Esophagus mucosa (tissue), 1 donor: ENCODE results near the gene TMBIM4. TPM values are rescaled to one million over a fixed set of nuclear protein-coding genes. Genes with fewer than 3 reads are reported as not detected.

Experiments used
- ATAC-seq: fragments of 200-7000 bp; cut with Tn5 transposase; one replicate; pipeline ENCODE4 v1.9.1; 2020
- total RNA-seq: library from RNA; stranded (reverse); gene quantifications from one replicate; pipeline ENCODE4 v1.2.4, GENCODE V29; 2023
- donor health status: DM: yes; HTN: yes; CAD: no.

The TMBIM4 gene
- total RNA-seq, 1 donor from 2014 or later: 55.0 TPM

- peak; percentile 94 for ATAC-seq
Observed at GRCh38 chr12:66137937-66138336, 31.9 kb downstream of the TMBIM4 start.

- no peak for ATAC-seq
Observed at GRCh38 chr12:66132408-66132807, 37.4 kb downstream of the TMBIM4 start.

DNA sequence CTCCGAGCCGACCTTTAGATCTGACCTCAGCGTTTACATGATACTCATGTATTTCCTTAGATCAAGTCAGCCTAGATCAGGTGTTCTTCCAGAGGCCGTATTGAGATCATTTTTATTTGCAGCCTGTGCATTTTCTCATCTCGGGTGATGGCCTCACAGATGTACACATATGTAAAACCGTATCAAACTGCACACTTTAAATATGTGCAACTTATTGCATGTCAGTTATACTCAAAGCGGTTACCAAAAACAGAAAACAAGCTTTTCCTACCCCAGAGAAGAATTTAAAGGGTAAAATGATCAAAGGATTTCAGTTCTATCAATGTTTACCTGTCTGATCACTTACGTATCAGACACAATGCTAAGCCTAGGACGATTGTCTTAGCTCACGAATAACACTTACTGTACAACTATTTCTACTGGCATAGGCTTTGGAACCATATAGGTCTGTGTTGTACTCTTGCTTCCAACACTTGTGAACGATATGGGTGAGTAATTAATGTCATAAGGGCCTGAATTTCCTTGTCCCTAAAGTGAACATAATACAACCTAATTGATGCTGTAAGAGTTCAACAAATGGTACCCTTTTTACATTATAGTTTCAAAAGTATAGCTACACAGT is 38.6 kb downstream of the TMBIM4 start:
- ATAC-seq: peak; percentile 39

DNA sequence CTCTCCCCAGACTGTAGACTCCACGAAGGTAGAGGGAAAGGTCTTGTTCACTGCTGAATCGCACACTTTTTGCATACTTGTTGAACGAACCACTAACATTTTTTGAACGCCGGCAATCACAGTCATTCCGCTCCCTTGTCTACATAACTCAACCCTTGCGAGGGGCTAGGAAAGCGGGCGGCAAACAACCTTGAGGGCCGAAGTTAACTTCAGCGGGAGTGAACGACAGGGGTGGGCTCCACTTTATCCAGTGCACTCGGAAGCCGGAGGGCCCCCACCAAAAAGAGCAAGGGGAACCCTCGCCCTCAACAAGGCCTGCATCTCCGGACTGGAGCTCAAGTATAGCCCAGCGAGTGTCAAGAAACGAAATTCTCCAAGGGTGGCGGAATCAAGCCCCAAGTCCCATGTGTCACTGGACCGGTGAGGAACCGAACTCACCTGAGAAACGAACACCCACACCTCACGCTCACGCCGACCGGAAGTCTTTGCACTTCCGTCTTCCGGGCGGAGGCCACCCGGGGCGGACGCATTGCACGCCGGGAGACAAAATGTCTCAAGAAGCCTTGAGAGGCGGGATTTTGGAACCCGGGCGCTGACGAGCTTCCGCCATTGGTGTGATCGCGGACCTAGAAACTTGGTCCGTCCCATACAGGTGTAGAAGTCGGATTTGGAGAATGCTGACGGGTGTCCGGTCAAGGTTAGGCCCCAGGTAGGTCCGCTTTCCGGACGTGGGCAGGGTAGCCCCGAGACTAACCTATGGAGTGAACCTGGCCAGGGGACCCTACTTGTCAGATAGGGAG is 39.3 kb downstream of the TMBIM4 start, which contains the start of gene LLPH:
TSS of gene LLPH (minus strand) at position 484 of the 800 bp plus-strand sequence. CDS start 1,644 bp downstream, outside the sequence.
- peak; percentile 98 for ATAC-seq

DNA sequence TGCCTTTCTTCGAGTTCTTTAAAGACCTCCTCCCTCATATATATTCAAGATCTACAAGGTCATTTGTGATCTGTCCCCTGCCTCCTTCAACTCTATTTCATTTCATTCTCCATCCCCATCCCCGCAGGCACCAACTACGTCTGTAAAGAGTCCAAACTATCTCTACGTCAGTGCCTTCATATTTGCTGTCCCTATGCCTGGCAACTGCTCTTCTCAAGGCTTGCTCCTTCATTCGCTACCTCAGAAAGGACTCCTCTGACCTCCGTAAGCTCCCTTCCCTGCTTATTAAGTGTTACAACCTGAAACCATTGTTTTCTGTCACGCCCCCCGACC is 39.9 kb downstream of the TMBIM4 start:
- peak; percentile 41 for ATAC-seq

- no peak for ATAC-seq
Observed at GRCh38 chr12:66127650-66128049, 42.1 kb downstream of the TMBIM4 start.

- ATAC-seq: no peak
Observed at GRCh38 chr12:66120477-66120876, 49.3 kb downstream of the TMBIM4 start.

DNA sequence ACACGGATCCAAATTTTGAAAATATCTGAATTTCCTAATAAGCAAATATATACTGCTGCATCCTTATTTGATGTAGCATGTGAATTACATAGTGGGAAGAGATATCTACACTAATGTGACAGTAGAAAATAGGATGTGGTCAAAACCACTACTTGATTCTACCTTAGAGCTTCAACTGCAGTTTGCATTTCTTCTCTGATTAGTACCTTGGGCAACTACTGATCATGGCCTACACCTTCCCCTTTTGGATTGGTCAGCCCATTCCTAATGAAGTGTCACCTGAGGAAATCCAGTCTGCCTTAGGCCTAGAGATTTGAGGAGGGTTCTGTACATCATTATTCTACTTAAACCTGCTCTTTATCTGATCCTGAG is 49.9 kb downstream of the TMBIM4 start:
- ATAC-seq: no peak

- ATAC-seq: no peak
Observed at GRCh38 chr12:66119229-66119869, 50.4 kb downstream of the TMBIM4 start.

GRCh38 chr12:66118240-66118891 is 51.4 kb downstream of the TMBIM4 start:
- peak; percentile 32 for ATAC-seq

- ATAC-seq: no peak
Observed at GRCh38 chr12:66117242-66117641, 52.6 kb downstream of the TMBIM4 start.

- no peak for ATAC-seq
Observed at GRCh38 chr12:66115071-66115600, 54.7 kb downstream of the TMBIM4 start.

DNA sequence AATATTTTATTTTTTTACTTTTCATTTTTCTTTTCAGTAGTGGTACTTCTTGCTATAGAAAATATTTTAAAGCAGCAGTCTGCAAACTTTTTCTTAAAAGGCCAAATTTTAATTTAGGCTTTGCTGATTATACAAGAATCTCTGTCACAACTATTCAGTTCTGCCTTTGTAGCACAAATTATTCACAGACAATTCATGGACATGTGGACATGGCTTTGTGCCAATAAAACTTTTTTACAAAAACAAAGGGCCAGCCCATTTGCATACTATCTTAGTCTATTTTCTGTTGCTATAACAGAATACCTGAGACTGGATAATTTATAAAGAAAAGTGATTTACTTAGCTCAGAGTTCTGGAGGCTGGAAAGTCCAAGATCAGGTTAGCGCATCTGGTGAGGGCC is 56.3 kb downstream of the TMBIM4 start:
- ATAC-seq: no peak

DNA sequence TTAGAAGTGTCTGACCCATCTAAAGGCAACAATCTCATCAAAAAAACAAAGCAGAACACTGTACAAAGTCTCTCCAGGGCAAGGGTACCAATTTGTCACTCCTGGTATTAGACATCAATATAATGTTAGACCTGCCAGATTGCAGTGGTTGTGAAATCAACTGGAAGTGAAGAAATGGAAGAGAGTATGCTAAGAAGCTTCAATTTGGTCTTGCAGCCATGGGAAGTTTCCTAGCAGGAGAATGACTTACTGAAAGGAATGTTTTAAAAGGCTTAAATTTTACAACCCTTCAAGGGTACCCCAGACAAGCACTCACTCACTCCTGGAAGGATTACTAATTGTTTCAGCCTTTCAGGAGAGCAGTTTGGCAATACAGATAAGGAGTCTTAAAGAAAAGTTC is 58.2 kb downstream of the TMBIM4 start:
- no peak for ATAC-seq

- no peak for ATAC-seq
Observed at GRCh38 chr12:66109056-66109455, 60.7 kb downstream of the TMBIM4 start.

DNA sequence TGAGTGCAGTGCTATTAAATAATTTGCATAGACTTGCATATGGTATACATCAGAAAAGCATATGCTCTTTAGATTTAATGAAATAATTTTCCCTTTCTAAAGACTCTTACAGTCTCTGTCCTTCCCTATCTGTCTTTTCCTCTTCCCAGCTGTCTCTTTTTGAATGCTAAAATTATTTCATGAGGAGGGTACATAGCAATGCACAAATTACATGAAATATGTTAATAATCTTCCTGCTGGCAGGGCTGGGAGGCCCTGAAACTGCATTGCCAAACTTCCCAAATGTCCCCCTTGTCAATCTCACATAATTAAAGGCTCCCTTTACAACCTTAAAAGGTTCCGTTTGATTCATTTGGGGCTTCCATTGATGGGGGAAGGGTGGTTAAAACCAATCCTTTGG is 61.4 kb downstream of the TMBIM4 start:
- no peak for ATAC-seq

- peak; percentile 91 for ATAC-seq
Observed at GRCh38 chr12:66107451-66107915, 62.3 kb downstream of the TMBIM4 start.

DNA sequence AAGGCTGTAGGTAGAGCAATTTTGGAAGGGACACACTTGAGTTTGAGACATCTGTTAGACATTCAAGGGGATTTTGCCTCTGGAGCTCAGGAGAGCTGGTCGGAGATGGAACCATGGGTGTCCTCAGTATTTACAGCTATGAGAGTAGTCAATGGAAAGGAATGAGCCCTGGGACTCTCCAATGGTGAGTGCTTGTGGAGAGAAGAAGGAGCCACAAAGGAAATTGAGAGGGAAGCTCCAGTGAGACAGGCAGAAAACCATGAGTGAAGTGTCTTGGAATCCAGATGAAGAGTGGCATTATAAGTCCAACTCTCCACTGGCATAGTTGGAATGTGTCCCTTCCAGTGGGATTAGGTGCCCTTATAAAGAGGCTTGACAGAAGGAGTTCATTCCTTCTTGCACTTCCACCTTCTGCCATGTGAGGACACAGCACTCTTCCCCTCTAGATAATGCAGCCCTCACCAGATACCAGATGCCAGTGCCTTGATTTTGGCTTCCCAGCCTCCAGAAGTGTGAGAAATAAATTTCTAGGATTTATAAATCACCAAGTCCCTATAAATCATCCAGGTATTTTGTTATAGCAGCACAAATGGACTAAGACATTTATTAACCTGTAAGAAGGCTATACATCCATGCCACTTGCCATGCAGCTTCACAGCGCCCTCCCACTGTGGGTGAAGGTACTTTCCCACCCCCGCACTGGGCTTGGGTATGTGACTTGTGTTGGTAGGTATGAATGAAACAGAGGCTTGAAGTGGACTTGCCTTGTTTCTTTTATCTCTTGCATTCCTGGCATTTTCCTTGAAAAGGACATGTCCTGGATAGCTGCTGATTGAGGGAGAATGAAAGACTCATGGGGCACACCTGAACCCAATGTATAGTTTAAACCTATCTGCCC is 66.5 kb downstream of the TMBIM4 start:
- no peak for ATAC-seq

- no peak for ATAC-seq
Observed at GRCh38 chr12:66092559-66093269, 77.1 kb downstream of the TMBIM4 start.

- no peak for ATAC-seq
Observed at GRCh38 chr12:66090157-66090556, 79.6 kb downstream of the TMBIM4 start.

DNA sequence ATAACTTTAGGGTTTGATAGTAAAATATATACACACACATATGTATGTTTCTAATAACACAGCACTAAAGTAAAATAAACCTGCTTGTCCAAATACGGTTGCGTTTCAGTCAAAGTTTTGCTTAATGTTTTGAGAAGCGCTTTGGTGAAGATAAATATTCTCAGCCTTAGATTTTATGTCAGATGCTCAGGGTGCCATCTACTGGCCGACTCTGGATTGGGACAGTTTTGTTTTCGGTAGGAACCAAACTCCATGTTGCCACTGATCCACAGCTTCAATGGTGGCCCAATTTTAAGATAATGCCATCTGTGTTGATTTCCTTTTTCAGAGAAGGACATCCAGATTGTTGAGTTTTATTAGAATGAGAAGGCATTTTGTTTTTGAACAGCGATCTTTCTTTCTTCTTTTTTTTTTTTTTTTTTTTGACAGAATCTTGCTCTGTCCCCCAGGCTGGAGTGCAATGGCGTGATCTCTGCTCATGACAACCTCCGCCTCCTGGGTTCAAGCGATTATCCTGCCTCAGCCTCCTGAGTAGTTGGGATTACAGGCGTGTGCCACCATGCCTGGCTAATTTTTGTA is 82.3 kb downstream of the TMBIM4 start:
- ATAC-seq: peak; percentile 48
